IPS-18a (cell line): ENCODE measurements around the gene CYP4F12.

ENCODE experiments used
- H3K27ac ChIP-seq: one replicate; pipeline ENCODE4 v1.5.1; 2013; ENCODE audit warnings: low read length
- H3K27me3 ChIP-seq: one replicate; pipeline ENCODE4 v1.6.1; 2013; ENCODE audit warnings: mild to moderate bottlenecking, low read length; ENCODE audit not compliant: control insufficient read depth, insufficient read depth
- H3K36me3 ChIP-seq: one replicate; pipeline ENCODE4 v1.6.1; 2013; ENCODE audit warnings: low read depth, low read length; ENCODE audit not compliant: control insufficient read depth
- H3K4me1 ChIP-seq: one replicate; pipeline ENCODE4 v1.6.1; 2013; ENCODE audit warnings: low read depth, low read length; ENCODE audit not compliant: control insufficient read depth
- H3K4me3 ChIP-seq: one replicate; pipeline ENCODE4 v1.5.1; 2013; ENCODE audit warnings: low read length
- H3K9ac ChIP-seq: one replicate; pipeline ENCODE4 v1.6.1; 2013; ENCODE audit warnings: mild to moderate bottlenecking, low read length, moderate library complexity
- H3K9me3 ChIP-seq: one replicate; pipeline ENCODE4 v1.6.1; 2013; ENCODE audit warnings: low read depth, low read length; ENCODE audit not compliant: control insufficient read depth

The CYP4F12 gene

GRCh38 chr19:15680478-15681322 lies 7.8 kb downstream of the CYP4F12 start:
- Histone ChIP-seq H3K4me1 (no peaks in the 10 kb centered on the region), H3K27me3 (no peaks in the 10 kb centered on the region), H3K27ac (no peak overlapping the region), H3K9me3 (peaks cover 51% of the 10 kb centered on the region), H3K4me3 (no peak overlapping the region), H3K36me3 (no peaks in the 10 kb centered on the region), H3K9ac (no peak overlapping the region)

DNA sequence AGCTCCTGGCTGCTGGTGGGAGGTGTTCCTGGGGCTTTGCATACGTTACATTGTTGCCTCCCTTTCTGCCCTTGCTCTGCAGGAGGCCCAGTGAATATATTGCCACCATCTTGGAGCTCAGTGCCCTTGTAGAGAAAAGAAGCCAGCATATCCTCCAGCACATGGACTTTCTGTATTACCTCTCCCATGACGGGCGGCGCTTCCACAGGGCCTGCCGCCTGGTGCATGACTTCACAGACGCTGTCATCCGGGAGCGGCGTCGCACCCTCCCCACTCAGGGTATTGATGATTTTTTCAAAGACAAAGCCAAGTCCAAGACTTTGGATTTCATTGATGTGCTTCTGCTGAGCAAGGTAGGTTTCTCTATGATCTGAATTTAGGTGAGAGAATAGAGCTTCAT lies 10.5 kb downstream of the CYP4F12 start:
- H3K27me3 ChIP-seq: no peaks in the 10 kb centered on the region
- no peaks in the 10 kb centered on the region for H3K36me3 ChIP-seq
- no peak overlapping the region for H3K4me3 ChIP-seq
- peaks cover 43% of the 10 kb centered on the region for H3K9me3 ChIP-seq
- no peak overlapping the region for H3K9ac ChIP-seq
- no peaks in the 10 kb centered on the region for H3K4me1 ChIP-seq
- no peak overlapping the region for H3K27ac ChIP-seq

DNA sequence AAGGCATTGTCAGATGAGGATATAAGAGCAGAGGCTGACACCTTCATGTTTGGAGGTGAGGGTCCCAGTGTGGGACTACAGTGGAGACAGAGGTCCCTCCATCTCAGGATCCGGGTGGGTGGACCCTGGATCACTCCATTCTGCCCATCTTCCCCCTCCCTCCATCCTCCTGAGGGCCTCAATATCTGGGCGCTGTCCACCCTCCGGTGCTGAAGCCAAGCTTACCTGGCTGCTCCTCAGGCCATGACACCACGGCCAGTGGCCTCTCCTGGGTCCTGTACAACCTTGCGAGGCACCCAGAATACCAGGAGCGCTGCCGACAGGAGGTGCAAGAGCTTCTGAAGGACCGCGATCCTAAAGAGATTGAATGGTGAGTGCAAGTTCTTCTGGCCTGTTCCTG lies 11.9 kb downstream of the CYP4F12 start:
- no peaks in the 10 kb centered on the region for H3K36me3 ChIP-seq
- H3K9me3 ChIP-seq: peaks cover 35% of the 10 kb centered on the region
- H3K27me3 ChIP-seq: no peaks in the 10 kb centered on the region
- no peak overlapping the region for H3K4me3 ChIP-seq
- H3K27ac ChIP-seq: no peak overlapping the region
- no peak overlapping the region for H3K9ac ChIP-seq
- H3K4me1 ChIP-seq: no peaks in the 10 kb centered on the region

GRCh38 chr19:15696654-15697194 lies 23.8 kb downstream of the CYP4F12 start:
- Histone ChIP-seq H3K4me3 (no peak overlapping the region), H3K9me3 (peaks cover 42% of the 10 kb centered on the region), H3K27ac (no peak overlapping the region), H3K27me3 (no peaks in the 10 kb centered on the region), H3K4me1 (no peaks in the 10 kb centered on the region), H3K9ac (no peak overlapping the region), H3K36me3 (no peaks in the 10 kb centered on the region)

- H3K27me3 ChIP-seq: no peaks in the 10 kb centered on the region
- H3K9me3 ChIP-seq: peaks cover 51% of the 10 kb centered on the region
- H3K36me3 ChIP-seq: no peaks in the 10 kb centered on the region
- H3K9ac ChIP-seq: no peak overlapping the region
- H3K27ac ChIP-seq: no peak overlapping the region
- no peak overlapping the region for H3K4me3 ChIP-seq
- H3K4me1 ChIP-seq: no peaks in the 10 kb centered on the region
Observed at GRCh38 chr19:15701757-15702533, 29.1 kb downstream of the CYP4F12 start.

- H3K9ac ChIP-seq: no peak overlapping the region
- H3K4me3 ChIP-seq: no peak overlapping the region
- no peaks in the 10 kb centered on the region for H3K27me3 ChIP-seq
- H3K4me1 ChIP-seq: no peaks in the 10 kb centered on the region
- H3K36me3 ChIP-seq: no peaks in the 10 kb centered on the region
- peaks cover 48% of the 10 kb centered on the region for H3K9me3 ChIP-seq
- H3K27ac ChIP-seq: no peak overlapping the region
Observed at GRCh38 chr19:15702534-15702930, 29.6 kb downstream of the CYP4F12 start.

DNA sequence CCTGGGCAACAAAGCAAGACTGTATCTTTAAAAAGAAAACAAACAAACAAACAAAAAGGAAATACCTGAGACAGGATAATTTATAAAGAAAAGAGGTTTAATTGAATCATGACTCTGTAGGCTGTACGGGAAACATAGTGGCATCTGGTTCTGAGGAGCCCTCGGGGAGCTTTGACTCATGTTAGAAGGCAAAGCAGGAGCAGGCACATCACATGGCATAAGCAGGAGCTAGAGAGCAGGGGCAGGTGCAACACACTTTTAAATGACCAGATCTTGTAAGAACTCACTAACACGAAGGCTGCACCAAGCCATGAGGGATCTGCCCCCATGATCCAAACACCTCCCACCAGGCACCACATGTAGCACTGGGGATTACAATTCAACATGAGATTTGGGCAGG lies 41.8 kb downstream of the CYP4F12 start:
- no peaks in the 10 kb centered on the region for H3K36me3 ChIP-seq
- H3K9ac ChIP-seq: no peak overlapping the region
- no peaks in the 10 kb centered on the region for H3K27me3 ChIP-seq
- H3K9me3 ChIP-seq: peaks cover 67% of the 10 kb centered on the region
- no peak overlapping the region for H3K27ac ChIP-seq
- H3K4me1 ChIP-seq: no peaks in the 10 kb centered on the region
- no peak overlapping the region for H3K4me3 ChIP-seq

GRCh38 chr19:15715642-15716041 lies 42.8 kb downstream of the CYP4F12 start:
- no peak overlapping the region for H3K27ac ChIP-seq
- H3K4me3 ChIP-seq: no peak overlapping the region
- H3K9me3 ChIP-seq: peaks cover 74% of the 10 kb centered on the region
- no peaks in the 10 kb centered on the region for H3K4me1 ChIP-seq
- no peaks in the 10 kb centered on the region for H3K27me3 ChIP-seq
- H3K36me3 ChIP-seq: no peaks in the 10 kb centered on the region
- H3K9ac ChIP-seq: no peak overlapping the region

GRCh38 chr19:15717809-15718208 lies 44.9 kb downstream of the CYP4F12 start:
- Histone ChIP-seq H3K27me3 (no peaks in the 10 kb centered on the region), H3K9me3 (peaks cover 76% of the 10 kb centered on the region), H3K4me3 (no peak overlapping the region), H3K4me1 (no peaks in the 10 kb centered on the region), H3K27ac (no peak overlapping the region), H3K36me3 (no peaks in the 10 kb centered on the region), H3K9ac (no peak overlapping the region)

GRCh38 chr19:15721268-15721667 lies 48.4 kb downstream of the CYP4F12 start:
- H3K9me3 ChIP-seq: peaks cover 67% of the 10 kb centered on the region

GRCh38 chr19:15722956-15723355 lies 50.1 kb downstream of the CYP4F12 start:
- Histone ChIP-seq H3K4me3 (no peak overlapping the region), H3K9me3 (peaks cover 56% of the 10 kb centered on the region), H3K36me3 (no peaks in the 10 kb centered on the region), H3K4me1 (no peaks in the 10 kb centered on the region), H3K27me3 (no peaks in the 10 kb centered on the region), H3K9ac (no peak overlapping the region), H3K27ac (no peak overlapping the region)

More at GRCh38 chr19:15721268-15721667, 48.4 kb downstream of the CYP4F12 start:
- Histone ChIP-seq H3K36me3 (no peaks in the 10 kb centered on the region), H3K4me1 (no peaks in the 10 kb centered on the region), H3K27ac (no peak overlapping the region), H3K9ac (no peak overlapping the region), H3K27me3 (no peaks in the 10 kb centered on the region), H3K4me3 (no peak overlapping the region)
